ENCODE data around the gene SLC24A3. TPM values are rescaled to one million over a fixed set of nuclear protein-coding genes. Genes with fewer than 3 reads are reported as not detected.

SLC24A3 gene
- total RNA-seq, 1 donor from 2014 or later, result not detected

DNA sequence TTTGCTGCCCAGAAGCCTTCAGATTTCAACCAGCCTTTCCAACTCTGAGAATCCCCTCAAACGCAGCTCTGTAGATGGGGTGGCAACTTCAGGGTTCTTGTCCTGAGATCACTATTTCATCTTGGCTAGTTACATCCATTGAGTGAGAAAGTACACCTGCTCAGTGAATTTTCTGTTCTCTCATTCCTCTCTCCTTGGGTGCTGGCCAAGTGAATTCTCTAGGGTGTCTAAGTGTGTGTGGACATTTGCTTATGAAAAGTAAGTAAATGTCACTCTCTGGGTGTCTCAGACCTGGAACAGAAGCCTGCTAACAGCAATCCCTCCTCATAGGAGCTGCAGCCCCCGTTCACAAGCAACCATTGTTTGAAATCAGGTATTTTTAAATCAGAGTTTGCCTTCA is 549.4 kb downstream of the SLC24A3 start:
- DNase-seq (ENCODE audit: low read depth, low spot score), result no peak

DNA sequence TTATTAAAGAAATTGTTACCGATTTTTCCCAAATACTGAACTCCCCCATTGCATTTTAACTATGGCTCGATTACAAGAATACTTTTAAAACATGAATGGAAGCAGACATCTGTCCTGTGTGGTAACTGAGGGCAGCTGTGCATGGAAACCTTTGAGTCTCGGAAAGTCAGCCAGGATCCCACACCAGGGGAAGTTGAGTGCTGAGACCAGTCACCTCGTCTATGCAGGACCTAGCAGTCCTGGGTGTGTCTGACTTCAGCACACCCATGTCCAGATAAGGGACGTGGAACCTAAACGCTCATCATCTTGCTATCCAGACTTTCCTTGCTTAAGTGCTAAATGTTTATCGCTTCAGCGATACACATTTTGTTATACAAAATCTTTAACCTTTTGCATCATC is 551.8 kb downstream of the SLC24A3 start:
- DNase-seq (ENCODE audit: low read depth, low spot score), result no peak

DNA sequence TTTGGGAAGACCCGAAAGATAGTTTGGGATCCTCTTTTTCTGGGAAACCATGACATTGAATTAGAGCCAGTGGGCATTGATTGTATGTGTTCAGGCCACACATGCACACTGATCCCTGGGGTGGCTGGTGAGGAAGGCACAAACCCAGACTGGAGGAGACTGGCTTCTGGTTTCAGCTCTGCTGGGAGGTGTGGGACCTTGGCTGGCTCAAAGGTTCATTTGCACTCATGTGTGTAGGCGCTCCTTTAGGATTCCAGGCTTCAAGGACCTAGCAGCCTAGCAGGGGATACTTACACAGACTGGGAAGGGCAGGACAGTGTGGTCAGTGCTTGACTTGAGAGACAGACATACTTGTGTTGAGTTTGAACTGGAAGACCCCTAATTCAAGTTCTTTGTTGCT is 552.8 kb downstream of the SLC24A3 start:
- no peak for DNase-seq (ENCODE audit: low read depth, low spot score)

DNA sequence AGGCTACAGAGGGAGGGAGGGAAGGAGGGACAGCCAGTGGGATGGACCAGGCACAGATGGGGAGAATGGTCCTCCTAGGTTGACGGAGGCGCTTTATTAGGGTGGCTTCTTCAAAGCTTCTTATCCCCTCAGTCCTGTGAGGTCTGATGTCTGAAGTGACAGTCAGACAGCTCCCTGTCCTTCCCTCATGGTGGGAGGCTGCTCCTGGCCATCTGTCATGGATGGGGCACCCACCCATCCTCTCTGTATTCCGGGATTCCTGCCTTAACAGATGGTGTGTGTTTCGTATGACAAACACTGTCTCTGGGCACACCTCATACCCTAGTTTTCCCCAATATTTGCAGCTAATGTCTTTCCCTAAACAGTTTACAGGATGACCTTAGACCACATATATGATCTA is 553.5 kb downstream of the SLC24A3 start:
- no peak for DNase-seq (ENCODE audit: low read depth, low spot score)

DNA sequence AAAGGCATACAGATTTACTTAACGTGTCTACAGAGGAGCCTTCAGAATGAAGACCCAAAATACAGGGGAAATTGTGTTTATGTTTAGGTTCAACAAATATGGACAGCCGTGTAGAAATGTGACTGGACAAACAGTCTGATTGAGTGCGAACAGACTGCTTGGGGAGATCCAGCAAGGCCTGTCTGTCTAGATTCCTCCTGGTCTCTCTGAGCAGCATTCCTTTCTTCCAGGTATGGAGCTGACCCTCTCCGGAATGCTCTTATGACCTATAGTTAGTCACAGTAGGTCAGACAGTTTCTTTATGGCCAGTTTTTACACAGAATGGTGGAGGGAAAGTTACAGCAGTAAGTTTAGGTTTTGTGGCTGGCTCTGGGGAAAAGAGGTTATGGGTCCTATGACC is 554.6 kb downstream of the SLC24A3 start:
- DNase-seq (ENCODE audit: low read depth, low spot score), result no peak

DNA sequence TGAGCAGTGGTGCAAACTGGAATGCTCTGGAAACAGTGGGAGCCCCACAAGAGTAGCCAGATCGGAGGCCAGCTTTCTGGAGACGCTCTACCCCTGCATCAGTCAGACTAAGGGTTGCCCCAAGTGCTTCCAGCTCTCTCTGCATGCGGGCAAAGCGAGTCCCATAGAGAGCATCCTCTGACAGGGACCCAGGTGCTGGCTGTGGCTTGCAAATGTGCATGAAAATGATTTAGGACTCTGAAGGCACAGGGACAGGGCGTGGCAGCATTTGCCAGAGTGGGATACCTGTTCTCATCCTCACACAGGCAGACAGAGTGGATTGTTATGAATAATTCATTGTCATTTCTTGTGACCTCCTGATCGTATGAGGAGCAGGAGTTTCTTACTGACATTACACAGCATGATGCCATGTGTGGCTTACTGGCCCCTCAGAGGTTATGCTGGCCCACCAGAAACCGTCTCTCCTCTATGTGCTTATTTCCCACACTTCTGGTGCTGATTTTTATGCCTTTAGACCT is 555.9 kb downstream of the SLC24A3 start:
- DNase-seq (ENCODE audit: low read depth, low spot score), result no peak

DNA sequence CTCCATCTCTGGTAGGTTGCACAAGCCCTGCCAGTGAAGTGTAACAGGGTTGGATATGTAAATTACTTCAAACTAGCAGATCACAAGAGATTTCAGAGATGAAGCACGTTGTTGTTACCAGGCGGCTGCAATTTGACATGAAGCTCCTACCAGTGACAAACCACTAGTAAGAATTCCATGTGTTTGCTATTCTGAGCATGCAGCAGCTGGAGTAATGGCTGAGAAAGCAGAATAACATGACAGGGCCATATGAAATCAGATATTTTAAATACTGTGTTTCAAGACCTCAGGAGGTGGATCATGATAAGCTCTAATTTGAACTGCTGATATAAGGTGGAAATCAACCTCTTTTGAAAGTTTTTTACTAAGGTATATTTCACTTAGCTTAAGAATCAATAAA is 557.1 kb downstream of the SLC24A3 start:
- DNase-seq (ENCODE audit: low read depth, low spot score), result no peak

DNA sequence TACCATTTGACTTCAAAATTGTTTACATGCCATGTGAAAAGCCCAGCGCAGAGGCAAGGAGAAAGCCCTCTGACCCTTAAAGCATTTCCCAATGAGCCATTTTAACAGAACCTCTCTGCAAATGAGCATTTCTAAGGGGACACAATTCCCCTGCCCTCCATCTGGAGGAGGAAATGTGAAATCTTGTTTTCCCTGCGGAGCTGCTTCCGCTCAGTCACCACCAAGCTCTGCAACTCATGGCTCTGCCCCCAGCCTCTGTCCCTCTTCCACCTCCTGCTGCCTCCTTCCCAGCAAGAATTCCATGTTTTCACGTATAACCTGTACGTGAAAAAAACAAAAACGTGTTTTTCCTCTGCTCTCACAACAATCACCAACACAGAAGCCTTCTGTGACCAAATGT is 557.9 kb downstream of the SLC24A3 start:
- no peak for DNase-seq (ENCODE audit: low read depth, low spot score)

DNA sequence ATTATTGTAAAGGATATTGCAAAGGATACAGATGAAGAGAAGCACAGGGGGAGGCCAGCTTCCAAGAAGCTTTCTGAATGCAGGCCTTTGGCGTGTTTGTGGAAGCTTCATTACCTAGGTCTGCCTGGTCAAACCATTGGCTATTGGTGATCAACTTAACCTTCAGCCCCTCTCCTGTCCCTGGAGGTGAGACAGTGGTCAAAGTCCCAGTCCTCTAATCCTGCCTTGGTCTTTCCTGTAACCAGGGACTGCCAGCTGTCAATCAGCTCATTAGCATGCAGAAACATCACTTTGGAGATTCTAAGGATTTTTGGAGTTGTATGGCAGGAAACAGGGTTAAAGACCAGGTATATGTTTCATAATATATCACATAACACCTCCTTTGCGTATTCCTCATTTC is 558.6 kb downstream of the SLC24A3 start:
- DNase-seq (ENCODE audit: low read depth, low spot score), result no peak

Data from pulmonary artery endothelial cell (primary cell).